CD14-positive monocyte (primary cell): ENCODE results near the gene LARP4B. TPM values are rescaled to one million over a fixed set of nuclear protein-coding genes. Genes with fewer than 3 reads are reported as not detected.

Source experiments
- DNase-seq, 3 donors: peaks; one replicate each; pipeline ENCODE4 v3.0.0-alpha.2; 2011 to 2022
- H2AFZ ChIP-seq: 2 replicates; pipeline ENCODE4 v1.6.0; 2012; ENCODE audit warnings: mild to moderate bottlenecking, low read depth, low read length, inconsistent platforms; ENCODE audit not compliant: insufficient read depth, poor library complexity, severe bottlenecking
- H3K27ac ChIP-seq, 2 donors: 1 replicate in 1 of 2; 2 replicates in 1 of 2; pipeline ENCODE4 v1.5.1; 2012 to 2013; ENCODE audit warnings: low read length in 2 of 2, control low read depth in 1 of 2, inconsistent platforms in 1 of 2, low read depth in 1 of 2, mild to moderate bottlenecking in 1 of 2
- H3K27me3 ChIP-seq, 2 donors: one replicate each; pipeline versions ENCODE4 v1.6.0 to v1.6.1; 2011 to 2013; ENCODE audit warnings: low read length in 2 of 2; ENCODE audit not compliant: control insufficient read depth in 2 of 2, insufficient read depth in 2 of 2
- H3K36me3 ChIP-seq, 2 donors: replicated peaks in 1 of 2; 1 replicate in 1 of 2; 2 replicates in 1 of 2; pipeline versions ENCODE4 v1.5.1 to v1.6.1; 2012 to 2013; ENCODE audit warnings: low read length in 2 of 2, control low read depth in 1 of 2, inconsistent platforms in 1 of 2, mild to moderate bottlenecking in 1 of 2; ENCODE audit not compliant: insufficient read depth in 2 of 2, control insufficient read depth in 1 of 2
- H3K4me1 ChIP-seq, 2 donors: 1 replicate in 1 of 2; 2 replicates in 1 of 2; pipeline versions ENCODE4 v1.5.1 to v1.6.1; 2012 to 2013; ENCODE audit warnings: low read length in 2 of 2, control low read depth in 1 of 2, inconsistent platforms in 1 of 2, mild to moderate bottlenecking in 1 of 2, moderate library complexity in 1 of 2; ENCODE audit not compliant: insufficient read depth in 2 of 2, control insufficient read depth in 1 of 2
- H3K4me2 ChIP-seq: replicated peaks from 2 replicates; pipeline ENCODE3; 2012; ENCODE audit warnings: low read length, moderate library complexity, mild to moderate bottlenecking; ENCODE audit not compliant: poor library complexity, severe bottlenecking; ENCODE audit errors: extremely low read depth
- H3K4me3 ChIP-seq, 3 experiments: fragments of 200-600 bp in 1 of 3; sonication (generic) in 1 of 3; replicated peaks in 1 of 3; 1 replicate in 2 of 3; 2 replicates in 1 of 3; pipeline ENCODE4 v1.5.1; 2011 to 2013; ENCODE audit warnings: low read length in 3 of 3, mild to moderate bottlenecking in 3 of 3, control low read depth in 2 of 3, low read depth in 2 of 3, inconsistent platforms in 1 of 3, moderate library complexity in 1 of 3
- H3K79me2 ChIP-seq: 2 replicates; pipeline ENCODE4 v1.6.0; 2012; ENCODE audit warnings: mild to moderate bottlenecking, control low read depth, inconsistent platforms, low read length, moderate library complexity; ENCODE audit not compliant: insufficient read depth
- H3K9ac ChIP-seq: 2 replicates; pipeline ENCODE4 v1.6.0; 2017; ENCODE audit warnings: low read length, mild to moderate bottlenecking; ENCODE audit not compliant: insufficient read depth, poor library complexity, severe bottlenecking
- H3K9me3 ChIP-seq, 2 donors: replicated peaks in 1 of 2; 1 replicate in 1 of 2; 2 replicates in 1 of 2; pipeline versions ENCODE4 v1.5.1 to v1.6.1; 2012 to 2013; ENCODE audit warnings: low read length in 2 of 2, control low read depth in 1 of 2; ENCODE audit not compliant: control insufficient read depth in 1 of 2, insufficient read depth in 1 of 2
- H4K20me1 ChIP-seq: 2 replicates; pipeline ENCODE4 v1.6.0; 2012; ENCODE audit warnings: mild to moderate bottlenecking, low read length, control low read depth, moderate library complexity; ENCODE audit not compliant: insufficient read depth
- H3K27ac Mint-ChIP-seq, 7 donors: one replicate each; pipeline ENCODE4 v1.8.0; 2020; ENCODE audit warnings: mild to moderate bottlenecking in 7 of 7, mixed read lengths in 7 of 7, moderate library complexity in 6 of 7, inconsistent platforms in 2 of 7
- H3K27me3 Mint-ChIP-seq, 3 donors: one replicate each; pipeline ENCODE4 v1.8.0; 2021 to 2022; ENCODE audit warnings: low read depth in 3 of 3, mild to moderate bottlenecking in 3 of 3, mixed read lengths in 3 of 3, moderate library complexity in 3 of 3, inconsistent platforms in 1 of 3
- H3K36me3 Mint-ChIP-seq, 2 donors: one replicate each; pipeline ENCODE4 v1.8.0; 2020; ENCODE audit warnings: mixed read lengths in 2 of 2, inconsistent platforms in 1 of 2, mild to moderate bottlenecking in 1 of 2
- H3K4me1 Mint-ChIP-seq: one replicate; pipeline ENCODE4 v1.8.0; 2020; ENCODE audit warnings: mild to moderate bottlenecking, mixed read lengths
- H3K4me3 Mint-ChIP-seq, 2 donors: one replicate each; pipeline ENCODE4 v1.8.0; 2020; ENCODE audit warnings: mild to moderate bottlenecking in 2 of 2, mixed read lengths in 2 of 2, moderate library complexity in 1 of 2
- H3K9me3 Mint-ChIP-seq, 7 donors: one replicate each; pipeline ENCODE4 v1.8.0; 2020 to 2022; ENCODE audit warnings: mixed read lengths in 7 of 7, mild to moderate bottlenecking in 6 of 7, moderate library complexity in 6 of 7, inconsistent platforms in 2 of 7
- CTCF ChIP-seq: fragments of 200-600 bp; IDR thresholded peaks from one replicate; pipeline ENCODE4 v1.8.0; 2022; ENCODE audit warnings: antibody characterized with exemption, mild to moderate bottlenecking
- WGBS: methylation state at CpG from one replicate; pipeline ENCODE4 v1.1.5; 2013; ENCODE audit warnings: missing lambda C conversion rate; ENCODE audit not compliant: insufficient coverage; 5-methylcytosine and 5-hydroxymethylcytosine counted together
- intact Hi-C, 2 donors: fragments of 100-400 bp; cut with micrococcal nuclease; formaldehyde crosslinking; loops; one replicate each; pipeline versions ENCODE4 v1.15.0 to v1.15.1; 2023
- polyA plus RNA-seq, 3 donors: library from polyadenylated mRNA; depleted of rRNA in 1 of 3; unstranded in 2 of 3; stranded (reverse) in 1 of 3; fragments of 300-500 nt in 2 of 3; fragments of >200 nt in 1 of 3; fragmentation: Illumina TruSeq in 2 of 3; gene quantifications; 1 replicate in 2 of 3; 2 replicates in 1 of 3; pipeline ENCODE4 v1.2.3, GENCODE V29; 2012 to 2021

The LARP4B gene
- polyA plus RNA-seq, 3 donors, result 17.2 to 52.3 (median 33.0) TPM

DNA sequence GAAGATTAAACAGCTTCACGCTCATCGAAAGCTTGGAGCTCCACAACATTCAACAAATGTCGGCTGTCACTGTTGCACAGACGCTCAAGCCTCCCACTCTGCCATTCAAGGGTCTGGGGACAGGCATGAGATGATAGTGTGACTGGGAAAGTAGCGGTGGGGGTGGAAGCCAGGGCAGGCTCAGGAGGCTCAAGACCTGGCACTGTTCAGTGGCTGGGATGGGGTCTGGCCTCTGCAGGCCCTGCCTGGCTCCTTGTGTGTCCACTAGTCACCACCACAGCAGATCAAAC is 43.2 kb upstream of the LARP4B start:
- intact Hi-C loops, result no loop called here
- no peak for DNase-seq
- H3K27ac ChIP-seq, result no peak overlapping the region
- no peak overlapping the region for H3K4me2 ChIP-seq
- peaks cover 0 to 12% of the 10 kb centered on the region in 2 donors for H3K36me3 Mint-ChIP-seq
- H3K9me3 ChIP-seq, result peaks cover 20 to 33% of the 10 kb centered on the region in 2 donors
- H3K4me3 Mint-ChIP-seq, result no peak overlapping the region
- H3K27me3 Mint-ChIP-seq, result peaks cover under 1 to 2% (median under 1%) of the 10 kb centered on the region in 3 donors
- no peak for TF ChIP-seq CTCF
- no peaks in the 10 kb centered on the region for H3K27me3 ChIP-seq
- peaks cover 21% of the 10 kb centered on the region for H3K4me1 Mint-ChIP-seq
- H3K4me3 ChIP-seq, result no peak overlapping the region
- peaks cover 12 to 31% (median 22%) of the 10 kb centered on the region in 7 donors for H3K9me3 Mint-ChIP-seq
- H3K9ac ChIP-seq, result no peak overlapping the region
- H3K79me2 ChIP-seq, result no peaks in the 10 kb centered on the region
- H3K27ac Mint-ChIP-seq, result peak overlapping the region in 2 of 7 donors; percentile 26 to 79
- peaks cover 0 to 6% of the 10 kb centered on the region in 2 donors for H3K36me3 ChIP-seq
- 100% methylated on average over 1 of the region's 5 CpGs for WGBS
- H2AFZ ChIP-seq, result no peak overlapping the region
- H3K4me1 ChIP-seq, result peaks cover 13 to 20% of the 10 kb centered on the region in 2 donors
- no peaks in the 10 kb centered on the region for H4K20me1 ChIP-seq

GRCh38 chr10:974038-974784 is 42.7 kb upstream of the LARP4B start:
- Mint-ChIP-seq H3K9me3 (peaks cover 9 to 25% (median 17%) of the 10 kb centered on the region in 7 donors), H3K36me3 (peaks cover 0 to 9% of the 10 kb centered on the region in 2 donors), H3K27ac (peak overlapping the region in 1 of 7 donors; percentile 46), H3K4me1 (peaks cover 21% of the 10 kb centered on the region), H3K27me3 (peaks cover 2 to 3% (median 2%) of the 10 kb centered on the region in 3 donors), H3K4me3 (no peak overlapping the region)
- Histone ChIP-seq H3K9ac (no peak overlapping the region), H4K20me1 (no peaks in the 10 kb centered on the region), H3K4me1 (peaks cover 13 to 20% of the 10 kb centered on the region in 2 donors), H3K79me2 (no peaks in the 10 kb centered on the region), H3K4me2 (no peak overlapping the region), H3K36me3 (peaks cover 0 to 2% of the 10 kb centered on the region in 2 donors), H3K27ac (no peak overlapping the region), H3K27me3 (no peaks in the 10 kb centered on the region), H3K9me3 (peaks cover 15 to 28% of the 10 kb centered on the region in 2 donors), H2AFZ (no peak overlapping the region), H3K4me3 (no peak overlapping the region)
- DNase-seq, result no peak
- no peak for TF ChIP-seq CTCF
- 92% methylated on average over 15 of the region's 20 CpGs for WGBS
- intact Hi-C loops, result no loop called here
